SJCRH30 (cell line): ENCODE results near the gene COL27A1. TPM values are rescaled to one million over a fixed set of nuclear protein-coding genes. Genes with fewer than 3 reads are reported as not detected.

ENCODE experiments used
- DNase-seq, 2 experiments: peaks; one replicate each; pipeline ENCODE4 v3.0.0-alpha.2; 2015 to 2020
- H3K27ac ChIP-seq: fragments of 250-450 bp; sonication (Bioruptor Pico); 2 replicates; pipeline ENCODE4 v1.5.1; 2020; ENCODE audit warnings: mild to moderate bottlenecking, moderate library complexity
- H3K27me3 ChIP-seq: fragments of 250-450 bp; sonication (Bioruptor Pico); 2 replicates; pipeline ENCODE4 v1.5.1; 2020; ENCODE audit warnings: mild to moderate bottlenecking, moderate library complexity
- H3K36me3 ChIP-seq: fragments of 250-450 bp; sonication (Bioruptor Pico); 2 replicates; pipeline ENCODE4 v1.5.1; 2020; ENCODE audit warnings: mild to moderate bottlenecking, moderate library complexity
- H3K4me1 ChIP-seq: fragments of 250-450 bp; sonication (Bioruptor Pico); 2 replicates; pipeline ENCODE4 v1.5.1; 2020; ENCODE audit warnings: mild to moderate bottlenecking, moderate library complexity
- H3K4me3 ChIP-seq: fragments of 250-450 bp; sonication (Bioruptor Pico); 2 replicates; pipeline ENCODE4 v1.5.1; 2020; ENCODE audit warnings: mild to moderate bottlenecking, moderate library complexity
- H3K9me3 ChIP-seq: fragments of 250-450 bp; sonication (Bioruptor Pico); replicated peaks from 2 replicates; pipeline ENCODE4 v1.5.1; 2020; ENCODE audit warnings: mild to moderate bottlenecking, moderate library complexity
- total RNA-seq: library from RNA; depleted of rRNA; stranded (reverse); fragments of >200 nt; shearing (Covaris generic); gene quantifications from 2 replicates; pipeline ENCODE4 v1.2.3, GENCODE V29; 2014

The COL27A1 gene
- total RNA-seq, 1 experiment from 2014 or later = 18.6 TPM

- H3K9me3 ChIP-seq = no peaks in the 10 kb centered on the region
- no peak overlapping the region for H3K4me3 ChIP-seq
- no peak for DNase-seq
- no peak overlapping the region for H3K27ac ChIP-seq
- H3K27me3 ChIP-seq = peaks cover 4% of the 10 kb centered on the region; the same call in 1 of the 2 replicates
- H3K36me3 ChIP-seq = no peaks in the 10 kb centered on the region
- no peaks in the 10 kb centered on the region for H3K4me1 ChIP-seq
Measured at GRCh38 chr9:114150608-114151007, 4.7 kb upstream of the COL27A1 start.

GRCh38 chr9:114151426-114151956, 3.8 kb upstream of the COL27A1 start:
- Histone ChIP-seq H3K36me3 (no peaks in the 10 kb centered on the region), H3K9me3 (no peaks in the 10 kb centered on the region), H3K4me1 (no peaks in the 10 kb centered on the region), H3K4me3 (no peak overlapping the region), H3K27ac (no peak overlapping the region), H3K27me3 (peaks cover 4% of the 10 kb centered on the region; the same call in 1 of the 2 replicates)
- no peak for DNase-seq

GRCh38 chr9:114153761-114154599, 1.4 kb upstream of the COL27A1 start:
- no peaks in the 10 kb centered on the region for H3K36me3 ChIP-seq
- no peak overlapping the region for H3K27ac ChIP-seq
- no peaks in the 10 kb centered on the region for H3K9me3 ChIP-seq
- no peaks in the 10 kb centered on the region for H3K4me1 ChIP-seq
- peaks cover 4% of the 10 kb centered on the region; the same call in 1 of the 2 replicates for H3K27me3 ChIP-seq
- DNase-seq = peak; percentile 81 to 85
- no peak overlapping the region for H3K4me3 ChIP-seq

GRCh38 chr9:114154600-114155102, 686 bp upstream of the COL27A1 start:
- DNase-seq = no peak
- H3K27me3 ChIP-seq = peaks cover 4% of the 10 kb centered on the region; the same call in 1 of the 2 replicates
- H3K4me1 ChIP-seq = no peaks in the 10 kb centered on the region
- H3K4me3 ChIP-seq = peak overlapping the region; percentile 78
- H3K27ac ChIP-seq = no peak overlapping the region
- H3K36me3 ChIP-seq = no peaks in the 10 kb centered on the region
- H3K9me3 ChIP-seq = no peaks in the 10 kb centered on the region

- H3K9me3 ChIP-seq = no peaks in the 10 kb centered on the region
- no peak overlapping the region; the same call in 1 of the 2 replicates for H3K27ac ChIP-seq
- H3K27me3 ChIP-seq = peaks cover 4% of the 10 kb centered on the region; the same call in 1 of the 2 replicates
- H3K36me3 ChIP-seq = no peaks in the 10 kb centered on the region
- peak overlapping the region; percentile 78 for H3K4me3 ChIP-seq
- peak in 1 of 2 experiments; percentile 42 for DNase-seq
- no peaks in the 10 kb centered on the region for H3K4me1 ChIP-seq
Measured at GRCh38 chr9:114155995-114156656, 789 bp downstream of the COL27A1 start.

GRCh38 chr9:114156657-114157421, 1.5 kb downstream of the COL27A1 start:
- DNase-seq = peak; percentile 79 to 81
- H3K4me1 ChIP-seq = no peaks in the 10 kb centered on the region
- peak overlapping the region; percentile 78 for H3K4me3 ChIP-seq
- no peak overlapping the region; the same call in 1 of the 2 replicates for H3K27ac ChIP-seq
- no peaks in the 10 kb centered on the region for H3K36me3 ChIP-seq
- no peaks in the 10 kb centered on the region for H3K9me3 ChIP-seq
- H3K27me3 ChIP-seq = peaks cover 4% of the 10 kb centered on the region; the same call in 1 of the 2 replicates

GRCh38 chr9:114157516-114158176, 2.3 kb downstream of the COL27A1 start:
- H3K27me3 ChIP-seq = no peaks in the 10 kb centered on the region
- no peaks in the 10 kb centered on the region for H3K9me3 ChIP-seq
- H3K4me1 ChIP-seq = peaks cover 4% of the 10 kb centered on the region
- H3K36me3 ChIP-seq = no peaks in the 10 kb centered on the region
- no peak overlapping the region for H3K27ac ChIP-seq
- H3K4me3 ChIP-seq = no peak overlapping the region
- no peak for DNase-seq

- Histone ChIP-seq H3K4me3 (no peak overlapping the region), H3K27me3 (no peaks in the 10 kb centered on the region), H3K27ac (no peak overlapping the region), H3K36me3 (no peaks in the 10 kb centered on the region), H3K9me3 (no peaks in the 10 kb centered on the region), H3K4me1 (peaks cover 9% of the 10 kb centered on the region)
- DNase-seq = no peak
Measured at GRCh38 chr9:114158482-114159130, 3.3 kb downstream of the COL27A1 start.

GRCh38 chr9:114159691-114160090, 4.4 kb downstream of the COL27A1 start:
- H3K4me3 ChIP-seq = no peak overlapping the region
- H3K36me3 ChIP-seq = no peaks in the 10 kb centered on the region
- H3K4me1 ChIP-seq = peaks cover 14% of the 10 kb centered on the region
- no peak overlapping the region for H3K27ac ChIP-seq
- no peaks in the 10 kb centered on the region for H3K27me3 ChIP-seq
- no peaks in the 10 kb centered on the region for H3K9me3 ChIP-seq
- DNase-seq = no peak

GRCh38 chr9:114161513-114161912, 6.2 kb downstream of the COL27A1 start:
- Histone ChIP-seq H3K36me3 (peaks cover 8% of the 10 kb centered on the region; the same call in 1 of the 2 replicates), H3K27ac (no peak overlapping the region), H3K9me3 (no peaks in the 10 kb centered on the region), H3K4me1 (peaks cover 14% of the 10 kb centered on the region), H3K4me3 (no peak overlapping the region), H3K27me3 (no peaks in the 10 kb centered on the region)
- no peak for DNase-seq

GRCh38 chr9:114163517-114163951, 8.2 kb downstream of the COL27A1 start:
- H3K27me3 ChIP-seq = no peaks in the 10 kb centered on the region
- peaks cover 14% of the 10 kb centered on the region for H3K4me1 ChIP-seq
- H3K9me3 ChIP-seq = no peaks in the 10 kb centered on the region
- peak; percentile 91 to 92 for DNase-seq
- H3K4me3 ChIP-seq = no peak overlapping the region
- H3K36me3 ChIP-seq = peaks cover 14% of the 10 kb centered on the region
- H3K27ac ChIP-seq = peak overlapping the region; percentile 37

GRCh38 chr9:114164191-114164794, 9.0 kb downstream of the COL27A1 start:
- no peak for DNase-seq
- Histone ChIP-seq H3K4me3 (no peak overlapping the region), H3K27ac (peak overlapping the region; percentile 37), H3K9me3 (no peaks in the 10 kb centered on the region), H3K36me3 (peaks cover 15% of the 10 kb centered on the region), H3K27me3 (no peaks in the 10 kb centered on the region), H3K4me1 (peaks cover 14% of the 10 kb centered on the region)

GRCh38 chr9:114165407-114166102, 10.2 kb downstream of the COL27A1 start:
- no peak for DNase-seq
- Histone ChIP-seq H3K4me1 (peaks cover 14% of the 10 kb centered on the region), H3K27ac (no peak overlapping the region), H3K9me3 (no peaks in the 10 kb centered on the region), H3K27me3 (no peaks in the 10 kb centered on the region), H3K4me3 (no peak overlapping the region), H3K36me3 (peaks cover 23% of the 10 kb centered on the region)
